ENCODE measurements around the gene NRIP2.

Gene NRIP2

DNA sequence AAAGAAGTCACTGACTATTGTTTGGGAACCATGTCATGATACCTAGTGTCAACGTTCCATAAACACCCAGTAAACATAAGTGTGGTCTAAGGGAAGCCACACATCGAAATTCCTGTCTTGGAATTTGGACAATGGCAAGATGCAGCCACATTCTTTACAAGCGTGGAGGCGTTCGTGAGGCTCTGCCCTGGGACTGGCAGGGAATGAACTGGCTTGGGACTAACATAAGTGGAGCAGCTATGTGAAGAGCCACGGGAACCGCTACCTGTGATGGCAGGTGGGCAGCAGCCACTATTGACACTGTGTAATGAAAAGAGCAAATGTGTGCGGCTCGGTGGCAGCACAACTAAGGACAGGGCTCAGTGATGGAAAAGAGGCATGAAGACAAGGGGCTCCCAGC lies 10.0 kb upstream of the NRIP2 start:
- no peak for DNase-seq

DNA sequence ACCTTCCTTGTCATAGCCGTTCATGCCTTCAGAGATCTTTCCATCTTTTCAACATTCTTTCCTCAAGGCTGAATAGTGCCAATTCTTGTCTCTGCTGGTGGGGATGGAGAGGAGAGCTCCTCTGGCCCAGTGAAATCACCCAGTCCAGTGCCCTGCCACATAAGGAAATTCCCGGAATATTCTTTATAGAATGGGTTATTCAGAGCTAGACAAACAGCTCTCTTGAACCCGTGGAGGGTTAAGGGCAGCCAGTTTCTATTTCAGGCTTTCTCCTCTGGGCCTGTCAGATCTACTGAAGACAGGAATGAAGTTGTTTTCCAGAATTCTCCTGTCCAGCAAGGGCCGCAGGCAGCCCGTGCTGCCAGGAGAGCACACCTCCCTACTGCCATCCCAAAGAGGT lies 8.1 kb upstream of the NRIP2 start:
- no peak for DNase-seq

DNA sequence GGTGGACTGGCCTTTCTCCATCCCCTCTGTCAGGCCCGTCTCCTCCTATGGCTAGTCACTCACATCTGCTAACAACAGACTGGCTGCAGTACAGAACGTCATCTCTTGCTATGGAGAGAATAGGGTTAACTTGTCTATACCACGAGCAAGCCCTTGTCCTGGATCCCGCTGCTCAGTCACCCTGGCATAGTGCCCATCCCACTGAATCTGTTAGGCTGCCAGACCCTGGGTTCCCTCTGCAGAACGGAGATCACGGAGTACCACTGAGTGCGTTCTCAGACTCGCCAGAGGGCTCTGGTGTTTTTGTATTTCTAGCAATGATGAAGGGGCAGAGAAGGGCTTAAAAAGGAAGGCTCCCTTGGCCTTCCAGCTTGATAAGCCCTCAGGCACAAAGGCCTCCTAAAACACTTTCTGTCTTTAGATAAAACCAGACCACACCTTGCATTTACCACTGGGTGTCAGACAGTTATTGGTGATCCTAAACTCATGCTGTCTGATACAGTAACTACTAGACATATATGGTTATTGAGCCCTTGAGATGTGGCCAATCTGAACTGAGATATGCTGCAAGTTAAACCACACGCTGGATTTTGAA lies 6.3 kb upstream of the NRIP2 start:
- DNase-seq: no peak

DNA sequence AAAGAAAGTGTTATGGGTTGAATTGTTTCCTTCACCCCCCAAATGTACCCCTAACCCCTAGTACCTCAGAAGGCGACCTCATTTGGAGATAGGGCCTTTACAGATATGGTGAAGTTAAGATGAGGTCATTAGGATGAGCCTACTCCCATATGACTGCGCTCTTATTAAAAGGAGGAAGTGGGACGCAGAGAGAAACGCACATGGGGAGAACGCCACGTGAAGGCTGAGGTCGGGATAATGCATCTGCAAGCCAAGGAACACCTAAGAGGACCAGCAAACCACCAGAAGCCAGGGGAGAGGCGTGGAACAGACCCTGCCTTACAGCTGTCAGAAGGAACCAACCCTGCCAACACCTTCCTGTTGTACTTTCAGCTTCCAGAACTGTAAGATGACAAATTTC lies 1.7 kb upstream of the NRIP2 start:
- DNase-seq: no peak

DNA sequence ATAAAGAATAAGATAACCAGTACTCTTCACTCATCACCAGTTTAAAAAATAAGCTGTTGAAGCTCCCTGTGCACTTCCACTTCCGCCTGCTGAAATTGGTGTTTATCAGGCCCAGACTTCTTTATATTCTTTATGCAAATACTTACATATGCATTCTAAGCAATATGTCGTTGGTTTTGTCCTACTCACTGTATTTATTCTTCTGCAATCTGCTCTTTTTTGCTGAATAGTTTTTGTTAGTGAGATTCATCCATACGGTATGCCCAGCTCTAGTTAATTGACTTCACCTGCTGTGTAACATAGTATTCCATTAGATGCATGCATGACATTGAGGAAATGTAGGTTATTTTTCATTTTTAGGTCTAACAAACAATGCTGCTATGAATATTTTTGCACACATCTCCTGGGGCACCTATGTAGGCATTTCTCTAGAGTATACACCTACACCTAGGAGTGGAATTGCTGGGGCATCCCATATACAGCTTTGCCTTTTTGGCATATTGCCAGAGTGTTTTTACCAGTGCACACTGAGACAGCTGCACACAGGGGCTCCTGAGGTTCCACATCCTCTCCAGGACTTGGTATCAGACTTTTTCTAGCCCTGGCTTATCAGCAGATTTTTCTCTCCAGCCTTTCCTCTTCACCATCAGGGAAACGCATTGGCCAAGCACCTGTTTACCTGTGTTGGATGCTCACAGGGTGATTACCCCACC lies 1.0 kb upstream of the NRIP2 start:
- no peak for DNase-seq

DNA sequence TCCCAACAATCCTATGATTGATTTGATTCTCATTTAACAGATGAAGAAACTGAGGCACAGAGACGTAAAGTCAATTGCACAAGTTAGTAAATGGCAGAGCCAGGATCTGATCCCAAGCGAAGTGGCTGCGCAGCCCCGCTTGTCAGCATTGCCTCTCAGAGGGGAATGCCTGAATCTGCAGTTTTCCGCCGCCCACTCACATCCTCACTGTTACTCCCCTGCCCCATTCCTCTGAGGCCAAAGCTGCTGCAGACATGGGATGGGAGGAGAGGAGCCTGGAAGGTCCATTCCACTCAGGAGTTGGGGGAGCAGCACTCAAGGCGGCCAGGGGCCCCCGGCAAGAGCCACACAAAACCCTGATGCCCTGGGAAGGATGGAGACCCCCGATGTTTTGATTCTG lies 1.0 kb downstream of the NRIP2 start:
- DNase-seq: no peak

DNA sequence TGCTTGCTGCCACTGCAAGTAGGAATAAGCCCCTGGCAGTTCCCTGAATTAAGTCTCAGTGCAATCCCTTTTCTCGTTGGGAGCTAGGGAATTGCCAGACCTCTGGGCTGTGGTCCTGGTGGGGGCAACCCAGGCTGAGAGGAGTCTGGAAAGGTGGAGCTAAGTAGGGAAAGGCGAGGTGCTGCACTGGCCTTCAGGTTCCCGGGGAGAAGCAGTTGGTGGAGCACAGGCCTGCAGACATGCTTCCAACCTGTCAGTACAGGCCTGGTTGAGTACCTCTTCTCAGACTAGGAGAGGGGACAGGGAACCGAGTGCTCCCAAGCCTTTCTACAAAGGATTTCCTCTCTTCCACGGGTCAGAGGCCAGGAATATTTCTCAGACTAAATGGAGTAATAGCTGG lies 1.5 kb downstream of the NRIP2 start:
- no peak for DNase-seq

DNA sequence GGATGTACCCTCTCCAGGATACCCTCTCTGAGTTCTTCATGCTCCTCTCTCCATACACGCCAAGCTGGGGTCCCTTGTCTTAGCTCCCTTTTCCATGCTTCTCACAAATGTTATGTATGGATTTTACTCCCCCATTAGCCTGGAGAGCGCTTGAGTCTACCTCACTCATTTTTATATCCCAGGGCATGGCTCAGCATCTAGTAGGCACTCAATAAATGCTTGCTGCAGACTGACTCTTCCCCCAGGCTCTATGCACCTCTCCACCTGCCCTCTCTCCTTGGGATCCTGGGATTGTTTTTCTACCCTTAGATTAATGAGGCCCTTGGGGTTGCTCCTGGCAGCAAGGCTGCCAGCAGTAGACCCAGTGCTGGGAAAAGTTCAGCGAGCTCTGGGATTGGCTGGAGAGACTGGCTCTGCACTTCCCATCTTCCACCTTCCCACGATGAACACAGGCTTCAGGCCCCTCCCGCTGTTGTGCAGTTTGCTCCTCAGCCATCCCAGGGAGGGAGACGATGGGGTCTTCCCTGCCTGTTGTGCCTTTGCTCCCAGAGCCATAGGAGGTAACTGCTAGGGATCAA lies 2.2 kb downstream of the NRIP2 start:
- no peak for DNase-seq

DNA sequence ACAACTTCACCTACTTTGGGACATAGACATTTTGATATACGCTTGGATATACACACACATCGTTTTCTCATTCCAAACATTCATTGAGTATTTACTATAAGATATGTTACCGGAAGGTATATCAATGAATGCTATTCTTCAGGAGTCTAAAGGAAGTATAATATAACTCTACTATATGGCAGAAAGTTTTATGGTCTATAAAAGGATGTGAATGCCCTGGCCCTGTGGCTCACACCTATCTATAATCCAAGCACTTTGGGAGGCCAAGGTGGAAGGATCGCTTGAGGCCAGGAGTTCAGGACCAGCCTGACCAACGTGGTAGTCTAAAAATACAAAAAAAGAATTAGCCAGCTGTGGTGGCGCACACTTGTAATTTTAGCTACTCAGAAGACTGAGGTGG lies 5.6 kb downstream of the NRIP2 start:
- no peak for DNase-seq

DNA sequence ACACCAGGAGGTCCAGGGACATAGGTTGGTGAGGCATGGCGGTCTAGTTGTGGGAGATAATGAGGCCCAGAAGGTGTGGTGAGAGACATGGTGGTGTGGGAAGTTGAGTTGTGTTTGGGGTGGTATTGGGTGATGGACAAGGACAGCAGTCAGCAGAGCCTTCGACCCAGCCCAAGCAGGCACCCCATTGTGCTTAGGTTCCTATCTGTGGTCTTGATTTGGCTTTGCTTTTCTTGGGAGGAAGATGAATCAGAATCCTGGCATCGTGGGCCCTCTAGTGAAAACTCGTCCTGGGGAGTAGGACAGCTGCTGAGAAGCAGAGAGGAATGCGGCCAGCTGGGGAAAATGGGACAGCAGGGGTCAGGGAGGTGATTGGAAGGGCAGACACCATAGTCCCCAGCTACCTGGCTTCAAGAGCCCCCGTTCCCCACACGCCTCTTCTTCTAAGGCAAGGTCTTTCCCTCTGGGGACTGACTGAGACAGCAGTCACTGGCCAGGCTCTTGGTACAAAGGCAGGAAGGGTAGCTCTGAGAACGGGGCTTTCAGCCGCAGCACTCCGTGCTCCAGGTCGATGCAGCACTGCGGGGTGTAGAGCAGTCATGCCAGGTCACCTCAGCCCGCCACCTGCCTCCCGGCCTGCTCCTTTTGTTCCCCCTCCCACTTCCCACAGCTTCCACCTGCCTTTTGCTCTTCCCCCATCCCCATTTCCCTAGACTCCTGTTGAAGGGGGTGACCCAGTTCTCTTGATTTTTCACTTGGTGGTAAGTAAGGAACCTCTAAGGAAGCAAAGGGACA lies 7.9 kb downstream of the NRIP2 start:
- no peak for DNase-seq

DNA sequence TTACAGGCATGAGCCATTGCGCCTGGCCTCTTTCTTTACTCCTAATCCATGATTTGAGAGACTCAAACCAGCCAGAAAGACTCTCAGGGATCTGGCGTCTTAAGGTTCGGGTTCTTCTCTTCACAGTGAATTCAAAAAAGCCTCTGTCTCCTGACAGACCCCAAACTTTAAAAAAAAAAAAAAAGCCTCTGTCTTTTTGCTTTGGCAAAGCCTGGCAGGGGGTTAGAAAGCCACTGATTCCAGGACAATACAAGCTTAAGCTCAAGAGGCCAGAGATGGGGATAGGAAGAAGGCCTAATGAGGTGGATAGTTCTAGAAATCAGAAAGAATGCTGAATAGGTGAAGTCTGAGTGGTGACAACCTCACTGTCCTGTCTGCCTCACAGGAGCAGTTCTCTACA lies 8.8 kb downstream of the NRIP2 start:
- no peak for DNase-seq

DNA sequence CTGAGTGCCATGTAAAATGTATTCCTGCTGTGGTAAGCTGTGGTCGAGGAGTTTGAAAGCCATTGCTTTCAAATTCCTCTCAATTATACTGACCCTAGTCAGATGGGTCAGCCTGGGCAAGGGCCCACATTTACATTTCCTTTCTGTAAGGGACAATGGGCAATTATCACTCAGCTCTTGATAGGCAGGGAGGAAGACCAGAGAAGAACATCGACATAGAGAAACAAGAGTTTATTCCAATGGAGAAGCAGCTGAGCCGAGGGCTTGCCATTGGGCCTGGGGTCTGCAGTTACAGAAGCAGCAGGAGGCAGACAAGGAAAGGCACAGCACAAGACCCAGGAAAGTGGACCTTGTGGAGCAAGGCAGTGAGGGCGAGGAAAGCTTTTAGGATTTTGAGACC lies 9.7 kb downstream of the NRIP2 start:
- no peak for DNase-seq

DNA sequence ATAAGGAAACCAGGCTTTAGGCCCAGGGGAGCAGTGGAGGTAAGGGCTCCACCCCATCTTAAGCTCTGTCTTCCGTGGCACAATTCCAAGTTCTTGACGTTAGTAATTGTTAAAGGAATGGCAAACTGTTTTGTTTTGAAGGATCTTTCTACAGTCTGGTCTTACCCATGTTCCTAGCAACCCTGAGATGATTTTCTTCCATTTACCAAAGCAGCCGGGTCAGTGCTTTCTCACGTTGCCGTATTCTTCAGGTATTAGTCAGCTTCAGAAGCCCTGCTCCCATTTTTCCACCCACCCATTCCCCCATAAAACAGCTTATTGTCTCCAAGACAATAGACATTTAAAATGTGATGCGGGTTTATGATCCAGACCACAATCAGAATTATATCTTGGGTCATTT lies 10.3 kb downstream of the NRIP2 start:
- DNase-seq: no peak

DNA sequence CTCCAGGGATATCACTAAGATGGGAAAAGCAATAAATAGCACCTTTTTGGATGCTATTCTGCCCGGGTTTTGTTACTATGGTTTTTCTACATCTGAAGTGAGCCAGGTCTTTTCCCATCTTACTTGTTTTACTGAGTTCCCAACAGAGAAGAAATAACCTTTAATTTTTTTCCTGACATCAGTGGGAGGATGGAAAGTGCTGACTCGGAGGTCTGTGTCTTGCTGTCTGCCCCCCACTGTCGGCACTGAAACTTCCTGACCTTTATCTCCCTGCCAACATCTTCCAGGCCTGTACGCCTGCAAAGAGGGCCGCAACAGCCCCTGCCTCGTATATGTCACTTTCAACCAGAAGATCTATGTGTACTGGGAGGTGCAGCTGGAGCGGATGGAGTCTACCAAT lies 11.4 kb downstream of the NRIP2 start:
- DNase-seq: no peak

DNA sequence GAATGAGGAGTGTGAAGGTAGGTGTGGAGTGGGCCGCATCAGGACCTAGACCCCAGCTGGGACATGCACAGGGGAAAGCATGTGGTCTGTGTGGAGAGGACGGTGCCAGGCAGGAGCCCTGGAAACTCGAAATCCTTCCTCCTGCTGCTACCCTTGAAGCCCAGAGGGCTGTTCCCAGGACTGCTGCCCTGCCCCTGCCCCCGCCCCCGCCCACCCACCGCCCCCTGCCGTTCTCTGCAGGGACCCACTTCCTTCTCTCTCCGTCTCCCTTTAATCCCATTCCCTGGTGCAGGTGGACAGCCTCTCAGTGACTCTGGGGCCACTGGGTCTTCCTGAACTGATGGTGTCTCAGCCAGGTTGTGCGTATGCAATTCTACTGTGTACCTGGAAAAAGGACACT lies 14.4 kb downstream of the NRIP2 start:
- no peak for DNase-seq

DNA sequence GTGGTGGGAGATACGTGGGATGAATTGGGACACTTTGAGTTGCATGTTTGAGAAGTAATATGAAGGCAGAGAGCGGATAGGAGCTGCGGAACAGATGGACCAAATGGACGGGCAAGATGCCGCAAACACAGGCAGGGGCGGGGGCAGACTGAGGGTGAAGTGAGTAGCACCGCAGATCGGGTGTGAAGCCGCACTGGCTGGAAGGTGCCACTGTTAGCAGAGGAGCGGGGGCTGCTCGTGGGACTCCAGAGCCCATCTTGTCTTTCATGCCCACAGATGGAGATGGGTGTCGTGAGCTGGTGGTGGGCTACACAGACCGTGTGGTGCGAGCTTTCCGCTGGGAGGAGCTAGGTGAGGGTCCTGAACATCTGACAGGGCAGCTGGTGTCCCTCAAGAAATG lies 15.0 kb downstream of the NRIP2 start:
- DNase-seq: no peak

DNA sequence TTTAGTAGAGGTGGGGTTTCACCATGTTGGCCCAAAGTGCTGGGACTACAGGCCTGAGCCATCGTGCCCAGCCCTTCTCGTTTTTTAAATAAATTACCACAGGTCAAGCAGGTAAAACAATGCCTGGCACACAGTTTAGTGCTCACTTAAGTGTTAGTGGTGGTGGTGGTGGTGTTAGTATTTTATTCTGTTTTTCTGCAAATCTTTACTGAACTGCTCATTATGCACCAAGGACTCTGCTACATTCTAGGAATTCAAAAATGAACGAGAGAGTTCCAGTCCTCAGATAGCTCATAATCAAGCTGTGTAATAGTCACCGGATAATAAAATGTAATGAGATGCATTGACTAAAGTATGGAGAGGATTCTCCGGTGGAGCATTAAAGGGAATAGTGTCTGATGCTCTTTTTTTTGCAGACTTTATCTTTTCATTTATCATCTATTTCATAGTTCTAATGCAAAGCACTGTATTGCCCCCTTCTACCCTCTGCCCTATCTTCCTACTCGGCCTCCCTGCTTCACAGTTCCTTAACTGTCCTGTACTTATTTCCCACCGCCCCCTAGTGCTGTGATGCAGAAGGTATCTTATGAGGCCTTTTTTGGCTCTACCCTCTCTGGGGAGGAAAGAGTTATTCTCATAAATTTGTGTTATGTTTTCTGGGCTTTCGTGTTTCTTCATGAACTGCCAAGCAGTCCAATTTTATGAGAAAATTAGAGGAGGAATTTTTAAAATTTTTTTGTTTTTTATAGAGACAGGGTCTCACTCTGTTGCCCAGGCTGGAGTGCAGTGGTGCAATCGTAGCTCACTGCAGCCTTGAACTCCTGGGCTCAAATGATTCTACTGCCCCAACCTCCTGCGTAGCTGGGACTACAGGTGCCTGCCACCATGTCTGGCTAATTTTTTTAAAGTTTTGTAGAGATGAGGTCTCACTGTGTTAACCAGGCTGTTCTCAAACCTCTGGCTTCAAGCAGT lies 21.3 kb downstream of the NRIP2 start:
- peak; percentile 64 for DNase-seq

DNA sequence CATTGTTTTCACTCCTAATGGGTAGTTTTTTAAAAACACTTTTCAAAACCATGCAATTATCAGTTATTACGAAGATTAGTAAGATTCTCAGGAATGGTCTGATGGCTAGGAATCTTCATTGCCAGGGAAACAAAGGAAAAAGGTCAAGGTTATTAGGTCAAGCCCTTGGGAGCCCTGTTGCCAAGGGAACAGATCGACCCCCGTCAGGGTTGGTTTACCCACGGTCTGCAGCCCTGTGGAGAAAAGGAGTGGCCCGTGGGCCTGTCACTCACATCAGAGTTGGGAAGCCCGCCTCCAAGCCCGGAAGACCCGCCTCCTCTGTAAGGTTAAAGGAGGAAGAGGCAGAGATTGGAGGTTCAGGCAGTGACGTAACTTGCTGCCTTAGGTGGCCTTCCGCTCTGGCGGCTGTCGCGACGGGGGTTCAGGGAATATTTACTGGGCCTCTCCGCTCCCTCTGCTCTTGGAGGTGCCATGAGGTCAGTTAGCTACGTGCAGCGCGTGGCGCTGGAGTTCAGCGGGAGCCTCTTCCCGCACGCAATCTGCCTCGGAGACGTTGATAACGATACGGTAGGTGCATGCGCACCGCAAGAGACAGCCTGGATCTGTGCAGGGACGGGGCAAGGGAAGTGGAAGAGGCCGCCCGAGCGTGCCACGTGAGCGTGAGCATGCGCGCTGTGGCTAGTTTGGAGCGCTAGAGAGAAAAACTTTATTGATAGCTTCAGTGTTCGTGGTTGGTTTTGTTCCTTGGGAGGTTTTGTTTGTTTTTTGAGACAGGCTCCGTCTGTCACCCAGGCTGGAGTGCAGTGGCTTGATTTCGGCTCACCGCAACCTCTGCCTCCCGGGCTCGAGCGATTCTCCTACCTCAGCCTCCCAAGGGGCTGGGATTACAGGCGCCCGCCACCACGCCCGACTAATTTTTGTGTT lies 22.3 kb downstream of the NRIP2 start, which contains the start of gene ITFG2:
Gene ITFG2, plus strand, starts transcription at position 379 of the 924 bp plus-strand sequence. Its CDS starts 93 bp downstream, at position 472.
- DNase-seq: peak; percentile 98

DNA sequence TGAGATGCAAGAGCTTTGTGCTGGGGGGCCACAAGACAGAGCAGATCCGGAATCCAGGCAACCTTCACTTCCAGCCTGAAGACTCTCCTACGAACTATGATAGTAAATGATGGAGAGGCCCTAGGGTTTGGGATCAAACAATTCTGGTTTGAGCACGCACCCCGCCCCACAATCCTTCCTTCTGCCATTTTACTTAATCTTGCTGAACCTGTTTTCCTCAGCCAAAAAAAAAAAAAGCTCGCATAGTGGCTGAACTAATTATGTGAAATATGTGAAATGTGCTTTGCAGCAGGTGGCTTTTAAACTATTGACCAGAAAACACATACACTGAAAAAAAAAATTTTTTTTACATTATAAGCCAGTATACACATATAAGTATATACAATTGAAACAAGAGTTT lies 23.0 kb downstream of the NRIP2 start:
- DNase-seq: no peak

DNA sequence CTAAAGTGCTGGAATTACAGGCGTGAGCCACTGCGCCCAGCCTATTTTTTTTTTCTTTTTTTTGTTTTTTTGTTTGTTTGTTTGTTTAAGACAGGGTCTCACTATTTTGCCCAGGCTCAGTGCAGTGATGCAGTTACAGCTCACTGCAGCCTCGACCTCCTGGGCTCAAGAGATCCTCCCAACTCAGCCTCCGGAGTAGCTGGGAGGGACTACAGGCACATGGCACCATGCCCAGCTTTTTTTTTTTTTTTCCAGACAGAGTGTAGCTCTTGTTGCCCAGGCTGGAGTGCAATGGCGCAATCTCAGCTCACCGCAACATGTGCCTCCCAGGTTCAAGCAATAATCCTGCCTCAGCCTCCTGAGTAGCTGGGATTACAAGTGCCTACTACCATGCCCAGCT lies 28.1 kb downstream of the NRIP2 start:
- DNase-seq: no peak

DNA sequence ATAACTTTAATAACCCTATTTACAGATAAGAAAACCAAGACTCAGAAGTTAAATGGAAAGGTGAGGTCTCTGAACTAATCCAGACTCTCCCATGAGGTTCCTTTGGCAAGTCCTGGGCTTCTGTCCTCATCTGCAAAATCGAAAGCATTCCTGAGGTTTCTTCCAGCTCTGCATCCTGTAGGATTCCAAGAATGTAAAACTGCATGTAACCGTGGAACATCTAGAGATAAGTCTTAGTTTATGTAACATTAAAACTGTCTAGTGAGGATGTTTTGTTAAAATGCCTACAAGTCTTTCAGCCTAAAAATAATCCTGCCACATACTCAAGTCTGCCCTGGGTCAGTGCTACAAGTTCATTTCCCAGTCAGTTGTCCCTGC lies 29.7 kb downstream of the NRIP2 start:
- no peak for DNase-seq

All from CD4-positive, alpha-beta T cell treated with Interleukin-17A for 4 hours (primary cell).